WTC11 (cell line): Measurements from ENCODE around the gene INPP4B.

Source experiments
- JUN ChIP-seq: sonication (generic); formaldehyde crosslinking; IDR thresholded peaks from 2 replicates; pipeline ENCODE4 v1.8.0; 2023; ENCODE audit warnings: mild to moderate bottlenecking, missing genetic modification reagents
- NR1H2 ChIP-seq: sonication (generic); formaldehyde crosslinking; IDR thresholded peaks from 2 replicates; pipeline ENCODE4 v1.9.0; 2021; ENCODE audit warnings: mild to moderate bottlenecking, moderate library complexity, missing genetic modification reagents
- NR3C1 ChIP-seq: sonication (generic); formaldehyde crosslinking; conservative IDR thresholded peaks from 2 replicates; pipeline ENCODE4 v1.8.1; 2023; ENCODE audit warnings: low read depth, mild to moderate bottlenecking, missing genetic modification reagents
- SP1 ChIP-seq: sonication (generic); formaldehyde crosslinking; conservative IDR thresholded peaks from 2 replicates; pipeline ENCODE4 v1.8.1; 2022; ENCODE audit warnings: missing genetic modification reagents
- ZBTB21 ChIP-seq: sonication (generic); formaldehyde crosslinking; IDR thresholded peaks from 2 replicates; pipeline ENCODE4 v1.8.1; 2023; ENCODE audit warnings: mild to moderate bottlenecking, missing genetic modification reagents, borderline replicate concordance
- ZNF121 ChIP-seq: sonication (generic); formaldehyde crosslinking; IDR thresholded peaks from 2 replicates; pipeline ENCODE4 v1.8.0; 2023; ENCODE audit warnings: missing genetic modification reagents
- TF ChIP-seq, protein P1 (sequence below): fragments of 200-600 bp; IDR thresholded peaks from 2 replicates; pipeline ENCODE4 v1.8.0; 2022; ENCODE audit warnings: antibody characterized with exemption
- TF ChIP-seq, protein P2 (sequence below): sonication (generic); formaldehyde crosslinking; IDR thresholded peaks from 2 replicates; pipeline ENCODE4 v1.8.0; 2022; ENCODE audit warnings: mild to moderate bottlenecking, missing genetic modification reagents
- TF ChIP-seq, protein P3 (sequence below): sonication (generic); formaldehyde crosslinking; IDR thresholded peaks from 2 replicates; pipeline ENCODE4 v1.8.1; 2022; ENCODE audit warnings: mild to moderate bottlenecking, moderate library complexity, missing genetic modification reagents
- TF ChIP-seq, protein P4 (sequence below): fragments of 250-450 bp; sonication (Bioruptor Pico); IDR thresholded peaks from 2 replicates; pipeline ENCODE4 v2.1.2; 2022; ENCODE audit warnings: mild to moderate bottlenecking, moderate library complexity
- TF ChIP-seq, protein P5 (sequence below): sonication (generic); formaldehyde crosslinking; IDR thresholded peaks from 2 replicates; pipeline ENCODE4 v1.8.1; 2023; ENCODE audit warnings: mild to moderate bottlenecking, missing genetic modification reagents, moderate library complexity

DNA sequence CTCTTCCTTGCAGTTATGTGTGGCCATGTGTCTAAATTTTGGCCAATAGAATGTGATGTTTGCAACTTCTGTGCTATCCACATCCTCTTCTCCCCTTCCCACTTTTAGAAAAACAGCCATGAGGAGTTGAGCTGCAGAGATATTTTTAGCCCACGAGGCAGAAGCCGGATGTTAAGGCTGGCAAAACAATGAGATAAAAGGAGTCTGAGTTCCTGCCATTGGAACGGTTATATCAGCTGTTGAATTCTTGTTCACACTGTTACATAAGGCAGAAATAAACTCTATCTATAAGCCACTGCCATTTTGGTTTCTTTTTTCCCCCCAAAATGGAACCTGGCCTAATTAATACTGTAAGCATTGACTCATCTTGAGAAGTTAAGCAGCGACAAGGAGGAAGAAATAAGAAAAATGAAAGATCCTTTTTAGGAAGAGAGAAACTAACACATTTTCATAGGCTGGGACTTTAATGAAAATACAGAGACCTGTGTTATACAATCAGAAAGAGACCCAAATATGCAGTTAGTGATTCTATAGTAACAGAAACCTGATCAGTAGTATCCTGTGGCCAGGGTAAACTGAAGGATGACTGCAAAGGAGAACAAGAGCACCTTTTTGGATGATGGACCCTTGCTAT lies 200.5 kb downstream of the INPP4B start:
- TF ChIP-seq NR1H2 (CRISPR knock-in tag) (no peak), NR3C1 (no peak), ZBTB21 (no peak), JUN (CRISPR knock-in tag) (no peak), SP1 (CRISPR knock-in tag) (no peak), ZNF121 (CRISPR knock-in tag) (no peak)
- TF ChIP-seq, protein P1, sequence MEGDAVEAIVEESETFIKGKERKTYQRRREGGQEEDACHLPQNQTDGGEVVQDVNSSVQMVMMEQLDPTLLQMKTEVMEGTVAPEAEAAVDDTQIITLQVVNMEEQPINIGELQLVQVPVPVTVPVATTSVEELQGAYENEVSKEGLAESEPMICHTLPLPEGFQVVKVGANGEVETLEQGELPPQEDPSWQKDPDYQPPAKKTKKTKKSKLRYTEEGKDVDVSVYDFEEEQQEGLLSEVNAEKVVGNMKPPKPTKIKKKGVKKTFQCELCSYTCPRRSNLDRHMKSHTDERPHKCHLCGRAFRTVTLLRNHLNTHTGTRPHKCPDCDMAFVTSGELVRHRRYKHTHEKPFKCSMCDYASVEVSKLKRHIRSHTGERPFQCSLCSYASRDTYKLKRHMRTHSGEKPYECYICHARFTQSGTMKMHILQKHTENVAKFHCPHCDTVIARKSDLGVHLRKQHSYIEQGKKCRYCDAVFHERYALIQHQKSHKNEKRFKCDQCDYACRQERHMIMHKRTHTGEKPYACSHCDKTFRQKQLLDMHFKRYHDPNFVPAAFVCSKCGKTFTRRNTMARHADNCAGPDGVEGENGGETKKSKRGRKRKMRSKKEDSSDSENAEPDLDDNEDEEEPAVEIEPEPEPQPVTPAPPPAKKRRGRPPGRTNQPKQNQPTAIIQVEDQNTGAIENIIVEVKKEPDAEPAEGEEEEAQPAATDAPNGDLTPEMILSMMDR = no peak
- TF ChIP-seq, protein P2, sequence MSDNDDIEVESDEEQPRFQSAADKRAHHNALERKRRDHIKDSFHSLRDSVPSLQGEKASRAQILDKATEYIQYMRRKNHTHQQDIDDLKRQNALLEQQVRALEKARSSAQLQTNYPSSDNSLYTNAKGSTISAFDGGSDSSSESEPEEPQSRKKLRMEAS (CRISPR knock-in tag) = no peak
- TF ChIP-seq, protein P3, sequence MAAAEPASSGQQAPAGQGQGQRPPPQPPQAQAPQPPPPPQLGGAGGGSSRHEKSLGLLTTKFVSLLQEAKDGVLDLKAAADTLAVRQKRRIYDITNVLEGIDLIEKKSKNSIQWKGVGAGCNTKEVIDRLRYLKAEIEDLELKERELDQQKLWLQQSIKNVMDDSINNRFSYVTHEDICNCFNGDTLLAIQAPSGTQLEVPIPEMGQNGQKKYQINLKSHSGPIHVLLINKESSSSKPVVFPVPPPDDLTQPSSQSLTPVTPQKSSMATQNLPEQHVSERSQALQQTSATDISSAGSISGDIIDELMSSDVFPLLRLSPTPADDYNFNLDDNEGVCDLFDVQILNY (CRISPR knock-in tag) = no peak
- TF ChIP-seq, protein P4, sequence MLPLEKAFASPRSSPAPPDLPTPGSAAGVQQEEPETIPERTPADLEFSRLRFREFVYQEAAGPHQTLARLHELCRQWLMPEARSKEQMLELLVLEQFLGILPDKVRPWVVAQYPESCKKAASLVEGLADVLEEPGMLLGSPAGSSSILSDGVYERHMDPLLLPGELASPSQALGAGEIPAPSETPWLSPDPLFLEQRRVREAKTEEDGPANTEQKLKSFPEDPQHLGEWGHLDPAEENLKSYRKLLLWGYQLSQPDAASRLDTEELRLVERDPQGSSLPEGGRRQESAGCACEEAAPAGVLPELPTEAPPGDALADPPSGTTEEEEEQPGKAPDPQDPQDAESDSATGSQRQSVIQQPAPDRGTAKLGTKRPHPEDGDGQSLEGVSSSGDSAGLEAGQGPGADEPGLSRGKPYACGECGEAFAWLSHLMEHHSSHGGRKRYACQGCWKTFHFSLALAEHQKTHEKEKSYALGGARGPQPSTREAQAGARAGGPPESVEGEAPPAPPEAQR (CRISPR knock-in tag) = no peak
- TF ChIP-seq, protein P5, sequence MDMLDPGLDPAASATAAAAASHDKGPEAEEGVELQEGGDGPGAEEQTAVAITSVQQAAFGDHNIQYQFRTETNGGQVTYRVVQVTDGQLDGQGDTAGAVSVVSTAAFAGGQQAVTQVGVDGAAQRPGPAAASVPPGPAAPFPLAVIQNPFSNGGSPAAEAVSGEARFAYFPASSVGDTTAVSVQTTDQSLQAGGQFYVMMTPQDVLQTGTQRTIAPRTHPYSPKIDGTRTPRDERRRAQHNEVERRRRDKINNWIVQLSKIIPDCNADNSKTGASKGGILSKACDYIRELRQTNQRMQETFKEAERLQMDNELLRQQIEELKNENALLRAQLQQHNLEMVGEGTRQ (CRISPR knock-in tag) = no peak
